Astrocyte of the hippocampus (primary cell): ENCODE results near the gene OTUB2.
A peak's percentile ranks its signal among the peaks of the same experiment; 100 is the strongest.

Source experiments
- DNase-seq: peaks from one replicate; pipeline ENCODE4 v3.0.0; 2011; ENCODE audit warnings: low read depth, low spot score

The OTUB2 gene

DNA sequence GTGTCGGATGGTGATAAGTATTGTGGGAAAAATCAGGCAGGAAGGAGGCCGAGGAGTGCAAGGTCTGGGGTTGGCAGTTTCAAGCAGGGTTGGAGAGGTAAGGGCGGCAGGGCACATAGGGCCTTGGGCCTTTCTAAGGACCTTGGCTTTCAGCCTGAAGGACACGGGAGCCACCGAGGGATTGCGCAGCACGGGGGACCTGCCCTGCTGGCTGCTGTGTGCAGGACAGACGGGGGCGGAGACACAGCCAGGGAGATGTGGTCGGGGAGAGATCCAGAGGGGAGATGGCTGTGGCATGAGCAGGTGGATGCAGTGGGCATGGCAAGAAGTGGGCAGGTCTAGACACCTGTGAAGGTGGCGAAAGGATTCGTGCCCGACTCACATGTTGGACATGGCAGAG lies 14.7 kb downstream of the OTUB2 start:
- DNase-seq, result no peak

- DNase-seq, result peak; percentile 33
These were observed 15.6 kb downstream of the OTUB2 start for GRCh38 chr14:94041551-94042346.

DNA sequence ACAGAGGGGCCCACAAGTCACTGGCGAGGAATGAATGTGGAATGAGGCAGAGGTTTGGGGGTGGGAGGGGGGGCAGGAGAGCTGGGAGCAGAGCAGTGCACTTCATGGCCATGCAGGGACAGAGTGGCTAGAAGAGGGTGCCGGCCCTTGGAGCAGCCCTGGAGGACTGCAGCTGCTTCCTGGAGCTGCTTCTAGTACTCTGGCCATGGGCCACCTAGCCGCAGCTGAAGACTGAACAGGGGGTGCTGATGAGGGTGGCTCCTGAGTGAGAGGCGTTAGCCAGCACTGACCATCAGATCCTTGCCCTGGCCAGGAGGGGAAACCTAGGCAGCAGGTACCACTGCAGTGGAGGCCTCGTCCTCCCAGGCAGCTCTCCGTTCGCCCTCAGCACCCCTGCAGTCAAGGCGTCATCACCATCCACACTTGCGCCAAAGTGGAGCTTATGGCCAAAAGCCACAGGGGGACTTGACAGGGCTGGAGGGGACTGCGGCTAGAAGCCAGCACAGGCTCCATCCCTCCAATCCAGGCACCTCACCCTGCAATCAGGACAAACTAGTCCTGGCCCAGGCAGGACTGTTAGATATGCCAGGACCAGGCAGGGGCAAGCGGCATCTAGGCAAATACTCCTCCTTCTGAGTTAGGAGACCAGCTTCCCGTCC lies 16.4 kb downstream of the OTUB2 start:
- no peak for DNase-seq

DNA sequence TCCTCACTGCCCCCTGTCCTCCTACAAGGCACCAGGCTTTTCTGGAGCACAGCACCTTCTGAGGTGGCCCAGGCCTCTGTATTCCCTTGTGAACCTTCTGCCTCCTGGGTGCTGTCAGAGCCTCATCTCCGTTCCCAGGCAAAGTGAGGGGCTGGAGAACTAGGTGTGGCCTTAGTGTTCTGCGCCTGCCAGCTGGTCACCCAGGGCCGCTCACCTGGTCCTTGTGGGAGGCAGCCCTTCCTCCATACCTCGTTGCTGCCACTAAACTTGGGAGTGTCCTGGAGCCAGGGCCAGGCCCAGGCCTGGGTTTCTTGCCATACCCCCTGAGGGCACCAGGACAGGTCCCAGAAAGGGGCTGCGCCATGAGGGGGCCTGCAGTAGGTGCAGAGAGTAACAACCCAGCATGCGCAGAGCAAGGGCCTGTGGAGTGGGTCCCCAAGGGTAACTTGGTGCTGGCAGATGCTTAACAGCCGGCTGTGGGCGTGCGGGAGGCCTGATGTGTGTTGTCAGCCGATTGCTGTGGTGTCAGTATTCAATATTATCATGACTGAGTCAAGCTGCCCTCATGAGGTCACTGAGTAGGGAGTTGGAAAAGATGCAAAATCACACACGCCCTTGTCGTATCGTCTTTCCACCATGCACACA lies 17.1 kb downstream of the OTUB2 start:
- no peak for DNase-seq

GRCh38 chr14:94043756-94044475 lies 17.8 kb downstream of the OTUB2 start:
- DNase-seq, result no peak

DNA sequence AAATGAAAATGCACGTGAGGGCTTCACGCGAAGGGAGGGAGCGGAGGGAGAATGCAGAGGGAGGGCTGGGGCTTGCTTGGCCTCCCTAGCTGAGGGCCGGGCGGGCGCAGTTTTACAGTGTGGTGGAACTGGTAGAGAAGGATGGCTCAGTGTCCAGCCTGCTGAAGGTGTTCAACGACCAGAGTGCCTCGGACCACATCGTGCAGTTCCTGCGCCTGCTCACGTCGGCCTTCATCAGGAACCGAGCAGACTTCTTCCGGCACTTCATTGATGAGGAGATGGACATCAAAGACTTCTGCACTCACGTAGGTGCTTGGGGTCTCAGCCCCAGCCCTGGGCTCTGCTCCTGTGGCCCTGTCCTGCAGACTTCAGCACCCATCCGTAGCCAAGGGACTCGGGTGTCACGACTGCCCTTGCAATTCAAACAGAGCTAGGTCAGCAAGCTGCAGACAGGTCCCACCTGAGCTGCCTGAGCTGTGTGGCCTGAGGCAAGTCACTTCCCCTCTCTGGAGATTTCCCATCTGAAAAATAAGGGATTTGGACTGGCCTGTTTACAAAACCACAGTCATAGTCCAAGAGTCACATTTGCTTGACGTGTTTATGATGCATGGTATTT lies 18.4 kb downstream of the OTUB2 start:
- DNase-seq, result no peak

- no peak for DNase-seq
These were observed 19.0 kb downstream of the OTUB2 start for GRCh38 chr14:94045101-94045500.

DNA sequence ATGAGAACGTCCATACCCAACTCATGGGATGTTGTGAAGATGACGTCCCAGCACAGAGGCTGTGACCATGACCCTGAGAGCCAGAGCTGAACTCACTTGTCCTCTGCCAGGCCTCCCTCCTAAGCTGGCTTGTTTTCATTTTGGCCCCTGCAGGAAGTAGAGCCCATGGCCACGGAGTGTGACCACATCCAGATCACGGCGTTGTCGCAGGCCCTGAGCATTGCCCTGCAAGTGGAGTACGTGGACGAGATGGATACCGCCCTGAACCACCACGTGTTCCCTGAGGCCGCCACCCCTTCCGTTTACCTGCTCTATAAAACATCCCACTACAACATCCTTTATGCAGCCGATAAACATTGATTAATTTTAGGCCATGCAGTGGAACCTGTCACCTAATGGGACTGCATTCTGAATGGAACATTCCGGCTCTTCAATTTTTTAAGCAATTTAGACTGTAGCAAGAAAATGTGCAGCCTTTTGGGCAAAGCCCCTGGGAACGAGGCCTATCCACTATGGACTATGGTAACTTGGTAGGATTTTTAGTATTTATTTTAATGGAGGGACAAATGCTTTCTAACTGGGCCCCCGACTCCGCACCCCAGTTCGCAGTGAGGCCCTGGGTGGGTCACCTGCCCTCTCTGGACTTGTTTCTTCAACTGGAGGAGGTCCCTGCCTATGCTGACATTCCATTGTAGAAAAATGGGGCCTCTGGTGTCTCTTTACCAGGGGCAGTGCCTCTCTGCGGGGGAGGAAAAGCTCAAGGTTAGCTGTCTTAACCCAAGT lies 19.6 kb downstream of the OTUB2 start:
- DNase-seq, result no peak

DNA sequence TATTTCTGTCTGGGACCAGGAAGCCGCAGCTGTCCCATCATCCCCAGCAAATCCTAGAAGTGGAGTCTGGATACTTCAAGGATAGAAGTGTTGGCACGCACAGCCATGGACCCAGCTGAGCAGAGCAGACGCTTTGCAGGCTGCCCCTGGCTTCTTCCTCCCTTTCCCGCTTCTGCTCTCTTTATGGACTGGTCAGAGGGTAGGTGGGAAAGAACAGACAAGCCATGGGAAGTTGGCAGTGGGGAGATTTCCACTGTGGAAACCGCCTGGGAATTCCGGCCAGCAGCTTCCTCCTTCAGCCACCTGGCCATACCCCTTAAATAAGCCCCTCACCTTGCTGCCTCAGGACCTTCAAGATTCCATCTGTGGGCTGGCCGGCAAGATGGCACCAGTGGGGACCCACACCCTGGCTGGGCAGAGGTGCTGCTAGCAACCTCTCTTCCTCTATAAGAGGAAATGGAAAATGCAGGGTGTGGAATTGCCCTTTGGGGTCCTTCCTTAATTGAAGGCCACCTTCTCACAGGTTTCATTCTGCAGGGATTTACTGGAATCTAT lies 20.6 kb downstream of the OTUB2 start:
- DNase-seq, result no peak

DNA sequence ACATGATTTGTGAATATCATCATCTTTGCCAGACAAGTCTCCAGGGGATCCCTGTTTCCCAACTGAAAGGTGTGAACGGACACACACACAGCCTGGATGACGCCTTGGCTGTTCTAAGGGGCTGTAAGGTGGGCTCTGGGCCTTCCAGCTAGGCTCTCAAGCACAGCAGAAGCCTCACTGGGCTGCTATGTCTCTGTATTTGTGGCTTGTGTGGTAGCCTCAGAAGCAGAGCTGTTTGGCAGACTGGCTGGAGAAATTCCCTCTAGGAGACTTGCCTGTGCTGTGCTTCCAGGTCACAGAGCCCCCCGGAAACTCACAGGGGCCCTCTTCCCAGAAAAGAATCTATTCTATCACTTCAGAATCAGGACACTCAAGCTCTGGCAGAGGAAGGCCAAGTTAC lies 21.4 kb downstream of the OTUB2 start:
- DNase-seq, result no peak

- peak; percentile 42 for DNase-seq
These were observed 22.8 kb downstream of the OTUB2 start for GRCh38 chr14:94048691-94049624.

DNA sequence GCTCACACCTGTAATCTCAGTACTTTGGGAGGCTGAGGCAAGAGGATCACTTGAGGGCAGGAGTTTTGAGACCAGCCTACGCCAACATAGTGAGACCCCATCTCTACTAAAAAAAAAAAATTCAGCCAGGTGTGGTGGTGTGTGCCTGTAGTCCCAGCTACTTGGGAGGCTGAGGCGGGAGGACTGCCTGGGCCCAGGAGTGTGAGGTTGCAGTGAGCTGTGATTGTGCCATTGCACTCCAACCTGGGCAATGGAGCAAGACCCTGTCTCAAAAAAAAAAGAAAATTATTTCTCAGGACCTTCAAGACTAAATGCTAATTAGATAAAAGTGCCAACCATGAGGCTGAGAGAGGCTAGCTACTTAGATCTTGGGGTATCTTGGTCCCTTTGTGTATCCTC lies 23.5 kb downstream of the OTUB2 start:
- DNase-seq, result no peak

GRCh38 chr14:94050231-94050880 lies 24.2 kb downstream of the OTUB2 start:
- no peak for DNase-seq

DNA sequence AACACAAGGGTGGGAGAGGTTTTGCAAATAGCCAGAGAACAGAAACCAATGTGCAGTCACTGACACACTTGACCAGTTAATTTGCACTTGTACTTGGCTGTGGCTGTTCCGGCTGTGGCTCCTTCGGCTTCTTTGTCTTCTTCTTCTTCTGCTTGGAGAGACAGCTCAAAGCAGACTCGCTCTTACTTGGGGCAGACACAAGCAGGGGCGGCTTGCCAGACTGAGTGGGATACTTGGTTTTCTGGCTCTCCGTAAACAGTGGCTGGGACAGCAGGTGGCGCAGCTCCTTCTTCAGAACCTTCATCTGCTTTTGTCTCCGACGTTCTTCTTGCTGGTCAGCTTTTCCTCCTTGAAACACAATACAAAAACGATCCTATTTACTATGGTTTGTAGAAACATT lies 25.0 kb downstream of the OTUB2 start:
- DNase-seq, result peak; percentile 86

DNA sequence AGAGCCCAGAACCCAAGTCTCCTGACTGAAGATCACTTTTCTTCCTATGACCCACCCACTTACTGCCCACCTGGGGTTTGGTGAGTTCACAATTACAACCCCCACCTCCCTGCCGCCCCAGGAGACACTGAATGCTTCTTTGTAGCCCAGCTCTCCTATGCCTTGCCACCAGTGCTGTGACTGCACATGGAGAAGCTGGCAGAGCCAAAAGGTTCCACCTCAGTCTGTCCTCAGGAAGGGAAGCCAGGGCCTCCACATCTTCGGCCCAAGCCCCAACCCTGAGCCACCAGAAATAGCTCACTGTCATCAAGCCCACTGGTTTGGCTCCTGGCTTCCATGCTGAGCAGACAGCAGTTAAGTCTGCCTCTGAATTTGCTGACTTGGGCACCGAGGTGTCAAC lies 25.6 kb downstream of the OTUB2 start:
- DNase-seq, result no peak

GRCh38 chr14:94052199-94052598 lies 26.1 kb downstream of the OTUB2 start:
- no peak for DNase-seq

GRCh38 chr14:94052662-94053061 lies 26.5 kb downstream of the OTUB2 start:
- DNase-seq, result no peak

GRCh38 chr14:94054401-94054800 lies 28.3 kb downstream of the OTUB2 start:
- DNase-seq, result no peak

GRCh38 chr14:94054936-94055335 lies 28.8 kb downstream of the OTUB2 start:
- DNase-seq, result no peak
